SK-N-MC (cell line): ENCODE data around the gene UBAC2.

Experiments used
- EZH2 ChIP-seq: fragments of 200-600 bp; sonication (generic); IDR thresholded peaks from one replicate; pipeline ENCODE4 v1.6.1; 2017; ENCODE audit warnings: antibody characterized with exemption
- FOXP2 ChIP-seq: optimal IDR thresholded peaks from 2 replicates; pipeline ENCODE3; 2011; ENCODE audit warnings: mild to moderate bottlenecking, moderate library complexity; ENCODE audit not compliant: insufficient read depth; ENCODE audit errors: extremely low read length, control extremely low read depth
- POLR2AphosphoS5 ChIP-seq: IDR thresholded peaks from 2 replicates; pipeline ENCODE4 v1.6.1; 2012; ENCODE audit warnings: mild to moderate bottlenecking, low read depth, low read length, borderline replicate concordance

GRCh38 chr13:99165753-99166587 is 34.7 kb upstream of the UBAC2 start:
- TF ChIP-seq POLR2AphosphoS5 (no peak), EZH2 (no peak), FOXP2 (no peak)
